GM12865 (cell line): ENCODE measurements around the gene SNX27.

ENCODE experiments used
- DNase-seq: peaks from one replicate; pipeline ENCODE4 v3.0.0; 2010; ENCODE audit warnings: low read depth
- H3K4me3 ChIP-seq: 2 replicates; pipeline ENCODE4 v1.5.1; 2011; ENCODE audit warnings: mild to moderate bottlenecking, low read depth, low read length, control low read depth
- CTCF ChIP-seq: IDR thresholded peaks from 2 replicates; pipeline ENCODE4 v1.5.1; 2011; ENCODE audit warnings: low read length, control low read depth, low read depth, inconsistent platforms; ENCODE audit not compliant: insufficient read depth; ENCODE audit errors: missing control alignments

SNX27 gene

GRCh38 chr1:151739590-151740355 is 127.9 kb downstream of the SNX27 start:
- no peak overlapping the region for H3K4me3 ChIP-seq
- no peak for DNase-seq
- no peak for TF ChIP-seq CTCF

- no peak overlapping the region for H3K4me3 ChIP-seq
- no peak for DNase-seq
- no peak for TF ChIP-seq CTCF
Observed at GRCh38 chr1:151741516-151741915, 129.7 kb downstream of the SNX27 start.
